GM18868 (cell line): ENCODE results near the gene WASF1.
"Not testable (repeated sequence)": the region's sequence is repeated elsewhere in the genome, so short reads cannot be mapped to it uniquely, and the experiment has no call there.

Experiments used
- ATAC-seq: cut with Tn5 transposase; IDR thresholded peaks from one replicate; pipeline ENCODE4 v1.9.1; 2021; ENCODE audit warnings: mild to moderate bottlenecking, moderate library complexity; ENCODE audit not compliant: unreplicated experiment

WASF1 gene

DNA sequence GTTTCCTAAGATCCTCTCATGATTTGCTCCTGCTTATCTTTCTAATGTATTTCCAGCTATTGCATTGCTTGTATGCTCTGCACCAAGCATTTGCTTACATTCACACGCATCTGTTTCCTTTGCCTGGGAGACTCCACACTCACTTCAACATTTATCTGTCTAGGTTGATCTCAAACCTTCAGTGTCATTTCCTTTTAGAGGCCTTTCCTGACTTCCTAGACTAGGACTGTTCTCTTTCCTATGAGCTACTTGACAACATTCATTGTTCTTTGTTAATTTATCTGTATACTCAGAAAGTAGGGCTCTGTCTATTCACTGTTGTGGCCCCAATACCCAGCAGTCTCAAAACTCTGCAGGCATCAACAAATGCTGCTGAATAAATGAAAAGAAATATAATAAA lies 84.4 kb downstream of the WASF1 start:
- ATAC-seq, result no peak

DNA sequence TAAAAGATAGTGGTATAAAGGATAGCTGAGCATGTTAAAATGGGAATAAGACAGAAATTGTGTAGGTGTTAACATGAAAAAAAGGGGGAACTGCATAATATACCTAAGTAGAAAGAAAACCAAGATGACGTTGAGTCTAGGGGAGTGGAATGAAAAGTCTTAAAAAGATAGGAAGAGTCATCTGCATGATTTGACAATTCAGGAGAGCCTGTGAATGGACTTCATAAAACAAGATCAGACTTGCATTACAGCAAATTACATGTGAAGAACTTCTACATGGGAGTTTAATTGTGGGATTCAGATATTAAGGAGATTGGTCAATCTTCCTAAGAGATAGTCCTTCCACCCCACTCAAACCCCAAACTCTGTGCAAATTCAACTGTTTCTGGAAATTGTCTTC lies 85.5 kb downstream of the WASF1 start:
- no peak for ATAC-seq

DNA sequence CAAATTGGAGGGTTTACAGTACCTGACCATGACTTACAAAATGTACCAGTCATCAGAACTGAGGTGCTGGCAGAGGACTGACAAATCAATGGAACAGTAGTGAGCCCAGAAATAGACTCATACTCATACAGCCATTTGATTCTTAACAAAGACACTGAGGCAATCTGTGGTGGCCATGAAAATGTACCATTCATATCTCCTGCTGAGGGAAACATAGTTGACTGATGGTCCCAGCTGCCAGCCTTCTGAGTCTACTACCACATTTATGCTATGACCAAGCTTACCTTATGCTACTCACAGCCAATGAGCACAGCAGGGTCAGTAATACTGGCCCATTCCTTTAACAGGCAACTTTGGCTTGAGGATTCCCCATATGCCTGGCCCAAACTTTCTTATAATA lies 88.6 kb downstream of the WASF1 start:
- ATAC-seq, result no peak

DNA sequence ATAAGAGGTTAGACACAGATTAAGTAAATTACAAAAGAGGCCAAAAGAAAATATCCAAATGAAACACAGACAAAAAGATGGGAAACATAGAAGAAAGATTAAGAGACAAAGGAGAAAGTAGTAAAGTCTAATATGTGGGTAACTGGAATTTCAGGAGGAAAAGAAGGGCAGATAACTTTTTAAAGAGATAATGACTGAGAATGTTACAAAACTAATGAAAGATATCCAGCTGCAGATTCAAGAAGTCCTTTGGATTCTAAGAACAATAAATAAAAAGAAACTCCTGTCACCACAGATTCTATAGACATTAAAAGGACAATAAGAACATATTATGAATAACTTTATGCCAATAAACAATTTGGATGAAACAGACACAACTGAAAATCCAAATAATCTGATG lies 90.1 kb downstream of the WASF1 start:
- ATAC-seq, result no peak

DNA sequence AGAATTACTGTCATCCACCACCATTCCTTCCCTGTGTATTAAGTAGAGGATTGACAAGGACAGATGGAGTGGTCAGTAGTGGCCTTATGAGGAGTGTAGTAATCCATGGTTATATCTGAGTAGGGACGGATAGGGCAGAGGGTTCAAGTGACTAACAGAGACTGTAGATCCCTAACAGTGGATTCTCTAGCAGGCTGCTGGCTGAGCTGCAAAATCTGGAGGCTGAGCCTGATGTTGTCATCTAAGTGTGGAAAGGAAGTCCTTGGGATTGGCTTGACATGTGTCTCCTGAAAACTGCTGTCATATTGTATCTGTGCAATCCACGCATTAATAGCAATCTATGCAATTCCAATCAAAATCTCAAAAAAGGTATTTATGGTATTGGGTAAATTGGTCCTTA lies 94.2 kb downstream of the WASF1 start:
- no peak for ATAC-seq

DNA sequence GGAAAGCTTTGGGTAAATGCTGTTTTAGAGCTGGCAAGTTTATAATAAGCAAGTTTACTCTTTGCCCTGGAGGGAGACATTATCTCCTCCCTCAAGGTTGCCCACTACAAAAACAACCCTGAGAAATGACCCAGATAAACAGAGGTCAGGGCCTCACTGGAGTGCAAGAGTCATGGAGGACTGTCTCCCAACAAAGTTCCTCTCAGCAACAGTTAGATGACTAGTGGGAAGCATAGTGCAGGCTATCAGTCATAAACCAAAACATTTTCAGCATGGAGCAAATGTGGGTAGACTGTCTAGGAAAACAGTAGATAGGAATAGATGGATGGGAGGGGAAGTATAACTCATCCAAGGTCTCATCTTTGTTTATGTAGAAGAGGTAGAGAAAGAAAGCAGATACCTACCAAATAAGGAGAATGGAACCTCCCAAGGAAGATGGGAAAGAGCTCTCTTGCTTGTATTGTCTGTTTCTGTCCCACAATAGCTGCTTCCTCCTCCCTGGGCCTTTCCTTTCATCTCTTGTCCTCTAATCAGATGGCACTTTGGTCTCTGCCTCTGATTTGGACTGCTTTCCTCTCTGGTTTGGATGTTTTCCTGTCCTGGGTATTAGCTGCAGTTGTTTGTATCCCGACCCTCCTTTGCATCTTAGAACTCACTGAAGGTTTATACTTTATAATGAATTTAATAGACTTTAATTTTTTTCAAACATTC lies 95.4 kb downstream of the WASF1 start:
- ATAC-seq, result no peak

DNA sequence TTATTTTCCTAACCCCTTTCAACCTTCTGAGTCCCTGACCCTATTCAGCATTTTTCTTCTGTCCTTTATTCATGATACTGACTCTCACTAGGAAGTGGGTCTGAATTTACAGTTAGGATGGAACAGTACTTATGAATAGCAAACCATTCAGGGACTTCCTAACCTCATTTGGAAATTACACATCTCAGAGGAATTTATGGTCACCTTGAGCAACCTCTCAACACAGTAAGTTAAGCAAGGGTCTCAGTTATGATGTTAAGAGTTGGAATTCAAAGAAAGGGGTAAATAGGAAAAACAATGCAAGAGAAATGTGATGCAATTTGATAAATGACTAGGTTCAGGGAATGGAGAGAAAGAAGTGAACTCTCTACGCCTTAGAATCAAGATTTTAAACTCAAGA lies 104.1 kb downstream of the WASF1 start:
- ATAC-seq, result no peak

DNA sequence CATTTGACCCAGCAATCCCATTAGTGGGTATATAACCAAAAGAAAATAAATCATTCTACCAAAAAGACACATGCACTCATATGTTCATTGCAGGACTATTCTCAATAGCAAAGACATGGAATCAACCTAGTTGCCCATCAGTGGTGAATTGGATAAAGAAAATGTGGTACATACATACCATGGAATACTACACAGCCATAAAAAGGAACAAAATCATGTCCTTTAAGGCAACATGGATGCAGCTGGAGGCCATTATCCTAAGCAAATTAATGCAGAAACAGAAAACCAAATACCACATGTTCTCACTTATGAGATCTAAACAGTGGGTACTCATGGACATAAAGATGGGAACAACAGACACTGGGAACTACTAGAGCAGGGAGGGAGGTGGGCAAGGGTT lies 106.0 kb downstream of the WASF1 start:
- ATAC-seq, result not testable (repeated sequence)

DNA sequence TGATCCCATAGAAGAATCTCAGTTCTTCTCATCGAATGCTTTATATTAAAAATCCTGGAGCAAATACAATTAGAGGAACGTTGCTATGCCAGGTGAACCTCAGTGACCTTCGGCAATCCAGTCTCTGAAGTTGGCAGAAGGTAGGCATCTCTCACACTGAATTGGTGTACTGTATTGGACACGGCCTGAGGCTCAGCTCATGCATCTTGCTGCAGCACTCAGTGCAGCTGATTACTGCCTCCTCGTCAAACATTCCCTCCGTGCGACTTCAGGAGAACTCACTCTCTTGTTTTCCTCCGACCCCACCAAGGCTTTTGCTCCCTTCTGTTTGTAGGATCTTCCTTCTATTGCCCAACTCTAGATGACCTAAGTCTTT lies 110.9 kb downstream of the WASF1 start:
- no peak for ATAC-seq

DNA sequence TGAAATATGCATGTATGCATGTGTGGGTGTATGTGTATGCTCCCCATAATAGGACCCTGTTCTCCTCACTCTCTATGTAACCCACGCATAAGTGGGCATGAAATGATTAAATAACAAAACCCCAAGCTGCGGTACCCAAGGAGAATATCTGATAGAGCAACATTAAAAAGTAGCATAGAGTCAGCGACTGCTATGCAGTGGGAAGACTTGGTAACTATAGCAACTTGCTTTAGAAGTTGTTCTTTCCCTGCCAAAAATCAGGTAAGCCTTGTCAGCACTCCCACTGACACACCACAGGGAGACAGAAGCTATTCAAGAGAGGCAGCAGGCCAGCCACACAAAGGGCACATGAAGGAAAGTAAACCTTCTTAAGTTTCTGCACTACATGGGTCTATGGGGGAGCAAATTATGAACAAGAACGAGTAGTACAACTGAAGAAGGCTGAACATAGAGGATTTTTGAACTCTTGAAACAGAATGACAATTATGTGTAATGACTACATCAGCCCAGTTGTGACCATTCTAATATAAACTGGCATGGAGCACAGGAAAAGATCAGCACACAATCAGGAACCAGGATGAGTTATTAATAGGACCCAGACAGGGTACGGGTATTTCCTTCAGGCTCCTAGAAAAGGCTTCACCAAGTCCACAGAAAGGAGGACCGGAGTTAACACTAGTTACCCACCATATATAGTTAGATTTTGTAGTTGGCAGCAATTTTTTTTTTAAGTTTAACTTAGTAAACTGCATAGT lies 111.5 kb downstream of the WASF1 start:
- no peak for ATAC-seq

DNA sequence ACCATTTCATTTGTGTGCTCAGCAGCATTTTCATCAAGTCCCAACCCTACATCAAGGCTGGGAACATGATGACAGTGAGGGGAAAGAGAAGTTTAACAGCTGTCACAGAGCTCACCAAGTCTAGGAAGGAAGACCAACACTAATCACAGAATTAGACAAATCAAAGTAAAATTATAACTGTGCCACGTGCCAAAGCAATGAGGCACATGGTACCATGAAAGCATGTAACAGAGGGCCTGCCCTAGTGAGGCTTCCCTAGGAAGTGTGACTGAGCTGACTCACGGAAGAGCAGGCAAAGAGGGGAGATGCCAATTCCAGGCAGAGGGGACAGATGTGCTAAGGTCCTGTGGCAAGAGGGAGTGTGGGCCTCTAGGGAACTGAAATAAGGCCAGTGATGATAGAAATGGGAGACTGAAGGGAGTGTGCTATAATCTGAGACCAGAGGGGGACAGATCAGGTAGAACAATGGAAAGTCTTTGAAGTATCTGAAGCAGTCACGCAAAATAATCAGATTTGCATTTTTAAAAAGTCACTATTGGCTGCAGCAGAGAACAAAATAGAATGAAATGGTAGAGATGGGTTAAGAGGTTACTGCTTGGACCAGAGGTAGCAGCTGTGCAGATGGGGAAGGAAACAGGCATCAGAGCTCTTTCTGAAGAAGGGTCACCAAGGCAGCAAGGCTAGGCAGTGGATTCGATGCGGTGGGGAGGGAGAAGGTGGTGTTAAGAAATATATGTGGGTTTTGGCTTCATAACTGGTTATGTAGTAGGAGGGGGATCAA lies 114.5 kb downstream of the WASF1 start:
- ATAC-seq, result no peak

DNA sequence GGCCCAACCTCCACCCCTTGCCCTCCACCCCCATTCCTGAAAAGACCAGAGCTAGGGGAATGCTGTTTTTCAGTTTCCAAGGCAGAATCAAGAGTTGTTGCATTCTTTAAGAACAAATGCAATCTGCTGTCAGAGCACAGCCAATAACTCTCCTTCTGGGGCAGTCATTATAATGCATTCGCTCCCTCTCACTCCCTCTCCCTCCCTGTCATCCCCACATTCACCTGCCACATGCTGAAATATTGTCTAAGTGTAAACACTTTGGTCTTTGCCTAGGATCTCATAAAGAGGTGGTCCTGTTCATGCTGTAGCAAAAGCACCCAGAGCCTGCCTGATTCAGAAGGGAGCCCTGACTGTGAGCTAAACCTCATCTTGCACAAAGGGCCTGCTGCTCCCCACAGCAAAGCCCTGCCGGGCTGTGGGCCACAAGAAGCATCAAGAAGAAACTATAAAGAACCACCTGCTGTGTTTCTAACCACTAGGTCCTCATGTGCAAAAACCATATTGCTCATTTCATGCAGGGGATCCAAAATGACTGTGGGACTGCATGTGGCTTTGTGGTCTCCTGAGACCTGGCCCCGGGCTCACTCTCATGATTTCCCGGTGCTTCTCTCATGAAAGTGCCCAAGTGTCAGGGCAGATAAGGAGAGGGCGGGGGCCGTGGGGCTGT lies 115.7 kb downstream of the WASF1 start:
- peak; percentile 52 for ATAC-seq

DNA sequence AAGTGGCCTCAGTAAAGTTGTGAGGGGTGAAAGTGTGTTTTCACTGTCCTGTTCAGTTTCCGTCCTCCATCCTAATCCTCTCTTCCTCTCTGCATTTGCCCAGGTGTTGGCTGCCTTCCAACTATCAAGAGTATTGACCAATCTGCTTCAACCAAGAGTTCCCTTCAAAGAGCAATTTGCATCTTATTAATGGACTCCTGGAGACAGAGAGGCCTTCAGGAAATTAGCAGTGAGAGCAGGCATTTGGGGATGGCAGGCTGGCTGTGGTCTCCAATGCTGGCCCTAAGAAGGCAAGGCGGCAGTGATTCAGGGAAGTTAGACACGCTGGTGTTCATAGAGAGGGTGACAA lies 124.1 kb downstream of the WASF1 start:
- ATAC-seq, result no peak

DNA sequence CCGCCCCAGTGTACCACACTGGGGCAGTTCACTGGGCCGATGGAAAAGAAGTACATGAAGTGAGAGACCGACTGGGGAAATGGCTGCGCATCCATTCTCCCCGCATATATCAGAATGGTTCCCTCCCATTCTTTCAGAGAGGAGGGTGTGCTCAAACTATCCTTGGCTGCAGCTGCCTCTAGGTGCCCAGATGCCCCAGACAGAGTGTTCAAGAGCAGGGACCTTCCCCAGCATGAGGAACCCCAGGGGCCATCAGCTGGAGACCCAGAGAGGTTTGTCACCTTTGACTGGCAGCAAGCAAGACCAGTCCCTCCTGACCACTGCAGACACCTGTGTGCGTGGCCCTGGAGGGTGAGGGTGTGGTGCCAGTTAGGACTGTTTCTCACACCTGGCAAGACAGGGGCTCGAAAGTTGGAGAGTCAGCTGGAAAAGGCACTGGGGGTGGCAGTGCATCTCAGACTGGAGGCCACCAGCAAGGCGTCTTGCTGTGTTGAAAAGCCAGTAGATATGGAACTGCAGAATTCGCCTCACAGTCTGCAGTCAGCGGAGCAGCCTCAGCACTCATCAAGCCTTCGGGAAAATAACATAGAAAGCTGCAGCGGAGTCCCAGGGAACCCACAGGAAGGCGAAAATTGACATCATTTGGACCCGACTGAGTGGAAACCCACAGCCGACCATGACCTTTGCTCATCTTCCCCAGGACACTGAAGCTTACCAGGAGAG lies 124.6 kb downstream of the WASF1 start:
- ATAC-seq, result no peak

DNA sequence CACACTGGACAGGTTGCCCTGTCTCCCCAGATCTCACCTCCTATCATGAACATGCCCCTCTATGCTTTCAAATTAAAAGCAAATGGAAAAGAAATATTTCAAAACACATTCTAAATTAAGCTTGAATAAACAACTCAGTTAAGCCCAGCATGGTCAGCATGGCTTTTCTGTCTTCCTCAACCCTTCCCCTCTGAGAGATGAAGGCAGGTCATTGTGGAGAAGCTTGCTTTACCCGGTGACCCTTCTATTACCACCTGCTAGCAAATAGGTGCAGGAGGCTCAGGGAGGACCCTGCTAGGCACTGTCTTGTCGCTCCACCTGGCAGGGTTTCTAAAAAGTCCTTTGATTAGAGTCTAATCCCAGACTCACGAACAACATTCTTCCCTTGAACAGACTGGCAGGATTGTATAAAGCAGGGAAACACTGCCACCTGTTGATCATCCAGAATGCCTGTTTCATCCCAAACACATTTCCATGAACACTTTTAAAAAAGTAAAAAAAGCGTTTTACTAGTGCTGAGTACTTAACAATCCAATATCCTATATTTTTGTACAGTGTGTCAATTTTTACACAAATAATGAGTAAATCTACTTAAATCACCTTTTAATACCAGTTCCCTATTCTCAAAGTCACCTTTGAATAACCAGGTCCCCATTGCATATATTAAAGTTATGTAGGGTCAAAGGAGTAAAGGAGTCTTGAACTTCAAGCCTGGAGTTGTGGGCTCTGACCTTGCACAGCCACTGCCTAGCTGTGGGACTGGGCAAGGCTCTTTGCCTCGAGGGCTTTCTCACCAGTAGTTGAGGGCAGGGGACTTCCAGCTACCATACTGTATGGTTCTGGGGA lies 125.9 kb downstream of the WASF1 start:
- no peak for ATAC-seq

DNA sequence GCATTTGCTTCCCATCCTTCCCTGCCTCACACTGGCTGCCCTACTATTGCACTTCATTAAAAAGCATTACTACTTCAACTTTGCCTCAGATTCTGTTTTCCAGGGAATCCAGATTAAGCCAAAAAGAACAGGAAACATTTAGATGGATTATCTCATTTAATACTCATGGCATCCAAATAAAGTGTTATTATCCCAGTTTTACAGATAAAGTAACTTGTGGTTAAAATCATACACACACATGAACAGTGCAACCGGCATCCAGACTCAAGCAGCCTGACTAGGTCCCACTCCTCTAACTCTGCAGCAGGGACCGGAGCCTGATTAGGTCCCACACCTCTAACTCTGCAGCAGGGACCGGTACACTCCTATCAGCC lies 129.0 kb downstream of the WASF1 start:
- no peak for ATAC-seq
